Measurements from ENCODE around the gene NT5DC1.

- TF ChIP-seq CTCF (IDR thresholded peaks at IDR 0.05; ENCODE audit: borderline replicate concordance, extremely low read depth, low read length, poor library complexity, severe bottlenecking) (no peak), EZH2 (IDR thresholded peaks at IDR 0.05; ENCODE audit: borderline replicate concordance, low read depth, low read length, severe bottlenecking) (no peak)
Measured at GRCh38 chr6:116102873-116103272, 2.2 kb downstream of the NT5DC1 start.
